ENCODE measurements around the gene TTLL11. TPM values are rescaled to one million over a fixed set of nuclear protein-coding genes. Genes with fewer than 3 reads are reported as not detected.
"Not testable (repeated sequence)": the region's sequence is repeated elsewhere in the genome, so short reads cannot be mapped to it uniquely, and the experiment has no call there.

The TTLL11 gene
- polyA plus RNA-seq, 3 donors from 2014 or later = 3.1 to 8.3 (median 5.6) TPM

DNA sequence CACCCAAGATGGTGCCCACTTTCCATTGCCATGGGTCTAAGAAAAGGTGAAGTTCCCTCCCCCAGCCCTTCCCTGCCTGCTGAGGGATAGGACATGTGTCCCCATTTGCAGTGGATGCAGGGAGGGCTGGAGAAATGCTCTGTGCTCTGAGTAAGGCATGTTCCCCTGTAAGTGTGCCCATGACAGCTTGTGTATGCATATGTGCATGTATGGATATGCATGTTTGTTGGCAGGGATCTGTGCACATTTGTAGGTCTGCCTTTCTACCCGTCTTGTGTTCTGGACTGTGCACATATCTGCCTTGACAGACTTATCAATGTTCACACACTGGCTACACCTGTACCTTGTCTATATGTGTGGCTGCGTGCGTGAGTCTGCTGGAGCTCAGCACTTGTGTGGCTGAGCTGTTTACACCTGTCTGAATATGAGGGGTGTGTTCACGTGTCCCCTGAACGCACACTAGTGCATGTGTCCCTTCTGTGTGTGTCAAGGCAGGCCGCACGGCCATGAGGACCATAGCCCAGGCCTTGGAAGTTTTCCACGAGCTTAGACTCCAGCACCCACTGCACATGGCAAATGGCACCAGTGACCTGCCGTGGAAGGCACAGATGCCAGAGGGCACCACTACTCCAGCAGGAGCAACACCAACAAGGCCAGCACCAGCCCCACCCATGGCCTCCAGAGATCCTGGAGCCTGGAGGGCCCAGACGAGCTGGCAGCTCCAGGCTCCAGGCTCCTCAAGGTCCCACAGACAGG, 27.4 kb upstream of the TTLL11 start:
- peaks cover 4 to 8% (median 7%) of the 10 kb centered on the region in 3 donors for H3K27me3 Mint-ChIP-seq (ENCODE audit: low read depth in 3 of 3)
- DNase-seq = no peak
- no peaks in the 10 kb centered on the region for H3K9me3 Mint-ChIP-seq
- H3K4me1 Mint-ChIP-seq = peaks cover 0 to 4% of the 10 kb centered on the region in 2 donors
- H3K27ac Mint-ChIP-seq = peak overlapping the region in 1 of 6 donors; percentile 53
- H3K36me3 Mint-ChIP-seq = peaks cover 0 to 3% (median 0%) of the 10 kb centered on the region in 3 donors
- H3K4me3 Mint-ChIP-seq = no peak overlapping the region

DNA sequence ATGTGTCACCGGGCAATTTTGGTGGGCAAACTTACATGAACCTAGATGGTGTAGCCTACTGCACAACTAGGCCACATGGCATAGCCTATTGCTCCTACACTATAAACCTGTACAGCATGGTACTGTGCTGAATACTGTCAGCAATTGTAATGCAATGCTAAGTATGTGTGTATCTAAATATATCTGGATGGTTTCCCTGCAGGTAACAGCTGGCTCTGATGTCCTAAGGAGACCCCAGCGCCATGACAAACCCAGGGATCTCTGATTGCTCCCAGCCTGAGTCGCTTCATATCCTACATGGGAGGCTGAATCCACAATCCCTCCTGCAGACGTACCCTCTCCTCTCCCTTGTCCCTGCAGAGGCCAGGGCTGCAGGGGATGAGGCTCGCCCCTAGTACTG, 26.6 kb upstream of the TTLL11 start:
- no peaks in the 10 kb centered on the region for H3K4me1 Mint-ChIP-seq
- H3K36me3 Mint-ChIP-seq = no peaks in the 10 kb centered on the region
- H3K27ac Mint-ChIP-seq = no peak overlapping the region
- DNase-seq = no peak
- H3K9me3 Mint-ChIP-seq = no peaks in the 10 kb centered on the region
- peaks cover 4 to 7% (median 5%) of the 10 kb centered on the region in 3 donors for H3K27me3 Mint-ChIP-seq (ENCODE audit: low read depth in 3 of 3)
- no peak overlapping the region for H3K4me3 Mint-ChIP-seq

DNA sequence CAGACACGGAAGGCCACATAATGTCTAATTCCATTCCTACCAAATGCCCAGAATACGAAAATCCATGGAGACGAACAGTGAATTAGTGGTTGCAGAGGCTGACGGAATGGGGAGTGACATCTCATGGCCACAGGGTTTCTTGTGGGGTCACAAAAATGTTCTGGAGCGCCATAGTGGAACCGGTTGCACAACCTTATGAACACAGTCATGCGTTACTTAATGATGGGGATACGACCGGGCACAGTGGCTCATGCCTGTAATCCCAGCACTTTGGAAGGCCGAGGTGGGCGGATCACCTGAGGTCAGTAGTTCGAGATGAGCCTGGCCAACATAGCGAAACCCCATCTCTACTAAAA, 26.0 kb upstream of the TTLL11 start:
- no peak overlapping the region for H3K4me3 Mint-ChIP-seq
- no peaks in the 10 kb centered on the region for H3K9me3 Mint-ChIP-seq
- H3K4me1 Mint-ChIP-seq = no peaks in the 10 kb centered on the region
- peaks cover 3 to 7% (median 4%) of the 10 kb centered on the region in 3 donors for H3K27me3 Mint-ChIP-seq (ENCODE audit: low read depth in 3 of 3)
- H3K36me3 Mint-ChIP-seq = no peaks in the 10 kb centered on the region
- H3K27ac Mint-ChIP-seq = no peak overlapping the region
- DNase-seq = no peak

DNA sequence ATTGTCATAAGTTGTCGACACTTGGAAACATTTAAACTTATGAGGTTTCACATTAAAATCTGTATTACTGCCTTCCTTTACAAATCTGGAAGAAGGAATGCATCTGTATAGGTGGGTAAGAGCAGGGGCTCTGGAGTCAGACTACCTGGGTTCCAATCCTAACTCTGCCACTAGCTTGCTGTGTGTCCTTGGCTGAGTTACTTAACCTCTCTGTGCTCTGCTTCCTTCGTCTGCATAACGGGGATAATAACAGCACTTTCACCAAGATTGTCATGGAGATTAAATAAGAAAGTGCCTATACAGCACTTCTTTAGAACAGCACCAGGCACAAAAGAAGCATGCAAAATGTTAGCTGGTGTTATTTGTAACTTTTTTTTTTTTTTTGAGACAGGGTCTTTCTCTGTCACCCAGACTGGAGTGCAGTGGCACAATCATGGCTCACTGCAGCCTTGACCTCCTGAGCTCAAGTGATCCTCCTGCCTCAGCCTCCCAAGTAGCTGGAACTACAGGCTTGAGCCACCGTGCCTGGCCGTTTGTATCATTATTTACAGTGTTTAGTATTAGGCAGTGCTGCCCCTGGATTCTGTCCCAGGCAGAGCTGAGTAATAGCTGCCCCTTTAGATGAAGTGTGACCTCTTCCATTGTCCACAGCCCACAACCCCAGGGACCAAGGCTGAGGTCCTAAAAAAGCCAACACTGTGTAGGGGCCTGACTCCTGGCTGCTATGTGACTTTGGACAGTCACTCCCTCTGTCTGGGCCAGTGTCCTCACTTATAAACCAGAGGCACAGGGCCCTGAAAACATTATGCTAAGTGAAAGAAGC, 25.4 kb upstream of the TTLL11 start:
- H3K4me1 Mint-ChIP-seq = no peaks in the 10 kb centered on the region
- H3K27me3 Mint-ChIP-seq (ENCODE audit: low read depth in 3 of 3) = peaks cover 3 to 7% (median 4%) of the 10 kb centered on the region in 3 donors
- no peak overlapping the region for H3K27ac Mint-ChIP-seq
- H3K4me3 Mint-ChIP-seq = no peak overlapping the region
- no peaks in the 10 kb centered on the region for H3K36me3 Mint-ChIP-seq
- no peak for DNase-seq
- H3K9me3 Mint-ChIP-seq = no peaks in the 10 kb centered on the region

DNA sequence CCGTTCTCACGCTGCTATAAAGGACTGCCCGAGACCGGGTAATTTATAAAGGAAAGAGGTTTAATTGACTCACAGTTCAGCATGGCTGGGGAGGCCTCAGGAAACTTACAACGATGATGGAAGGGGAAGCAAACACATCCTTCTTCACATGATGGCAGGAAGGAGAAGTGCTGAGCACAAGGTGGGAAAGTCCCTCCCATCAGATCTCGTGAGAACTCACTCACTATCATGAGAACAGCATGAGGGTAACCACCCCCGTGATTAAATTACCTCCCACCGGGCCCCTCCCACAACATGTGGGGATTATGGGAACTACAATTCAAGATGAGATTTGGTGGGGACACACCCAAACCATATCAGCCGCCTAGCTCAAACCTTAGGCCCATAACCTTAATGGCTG, 24.1 kb upstream of the TTLL11 start:
- not testable (repeated sequence) for H3K27ac Mint-ChIP-seq; H3K4me3 Mint-ChIP-seq; DNase-seq; H3K36me3 Mint-ChIP-seq; H3K9me3 Mint-ChIP-seq; H3K4me1 Mint-ChIP-seq; H3K27me3 Mint-ChIP-seq (ENCODE audit: low read depth in 3 of 3)

DNA sequence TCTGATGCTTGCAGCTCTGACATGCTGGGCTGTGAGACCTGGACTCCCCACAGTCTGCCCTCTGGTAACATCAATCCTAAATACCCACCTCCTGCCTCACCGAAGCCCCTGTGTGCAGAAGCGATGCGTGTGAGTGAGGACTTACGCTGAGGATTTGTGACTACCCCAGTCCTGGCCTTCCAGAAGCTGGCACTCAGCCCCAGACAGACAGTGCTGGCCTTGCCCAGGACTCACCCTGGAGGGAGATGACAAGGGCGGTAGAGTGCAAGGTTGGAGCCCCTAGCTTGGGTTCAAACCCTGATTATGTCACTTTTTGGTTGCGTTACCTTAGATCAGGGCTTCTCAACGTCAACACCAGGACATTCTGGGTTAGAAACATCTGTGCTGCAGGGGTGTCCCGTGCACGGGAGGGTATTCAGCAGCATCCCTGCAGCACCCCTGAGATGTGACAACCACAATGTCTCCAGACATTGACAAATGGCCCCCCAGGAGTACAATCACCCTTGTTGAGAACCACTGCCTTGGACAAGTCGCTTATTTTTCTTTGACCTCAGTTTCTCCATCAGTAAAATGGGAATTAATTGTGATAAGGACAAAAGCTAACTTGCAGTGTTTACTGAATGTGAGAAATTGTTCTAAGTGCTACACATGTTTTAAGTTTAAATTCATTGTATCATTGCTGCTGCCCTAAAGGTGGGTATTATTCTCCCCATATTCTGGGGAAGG, 23.5 kb upstream of the TTLL11 start:
- H3K27me3 Mint-ChIP-seq (ENCODE audit: low read depth in 3 of 3) = peaks cover 2 to 7% (median 3%) of the 10 kb centered on the region in 3 donors
- no peaks in the 10 kb centered on the region for H3K9me3 Mint-ChIP-seq
- no peaks in the 10 kb centered on the region for H3K36me3 Mint-ChIP-seq
- H3K4me1 Mint-ChIP-seq = no peaks in the 10 kb centered on the region
- no peak for DNase-seq
- no peak overlapping the region for H3K27ac Mint-ChIP-seq
- no peak overlapping the region for H3K4me3 Mint-ChIP-seq

DNA sequence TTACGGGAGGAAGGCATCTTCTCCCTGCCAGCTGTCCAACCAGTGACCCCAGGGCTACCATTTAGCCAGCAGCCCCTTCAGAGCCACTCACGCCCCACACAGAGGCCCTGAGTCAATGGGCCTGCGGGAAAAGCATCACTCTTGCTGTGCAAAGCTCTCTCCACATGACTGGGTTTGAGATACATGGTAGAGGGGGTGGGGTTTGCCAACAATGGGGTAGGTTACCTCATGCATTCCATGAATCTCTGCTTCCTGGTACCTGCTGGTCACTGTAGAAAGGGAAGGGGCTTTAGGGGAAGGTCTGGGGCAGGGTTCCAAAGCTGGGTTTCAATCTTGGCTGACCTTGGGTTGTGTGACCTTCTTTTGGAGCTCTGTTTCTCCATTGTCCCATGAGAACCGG, 22.9 kb upstream of the TTLL11 start:
- Mint-ChIP-seq H3K36me3 (no peaks in the 10 kb centered on the region), H3K4me3 (no peak overlapping the region), H3K27me3 (ENCODE audit: low read depth in 3 of 3) (peaks cover 1 to 7% (median 2%) of the 10 kb centered on the region in 3 donors), H3K27ac (no peak overlapping the region), H3K4me1 (no peaks in the 10 kb centered on the region), H3K9me3 (no peaks in the 10 kb centered on the region)
- no peak for DNase-seq

DNA sequence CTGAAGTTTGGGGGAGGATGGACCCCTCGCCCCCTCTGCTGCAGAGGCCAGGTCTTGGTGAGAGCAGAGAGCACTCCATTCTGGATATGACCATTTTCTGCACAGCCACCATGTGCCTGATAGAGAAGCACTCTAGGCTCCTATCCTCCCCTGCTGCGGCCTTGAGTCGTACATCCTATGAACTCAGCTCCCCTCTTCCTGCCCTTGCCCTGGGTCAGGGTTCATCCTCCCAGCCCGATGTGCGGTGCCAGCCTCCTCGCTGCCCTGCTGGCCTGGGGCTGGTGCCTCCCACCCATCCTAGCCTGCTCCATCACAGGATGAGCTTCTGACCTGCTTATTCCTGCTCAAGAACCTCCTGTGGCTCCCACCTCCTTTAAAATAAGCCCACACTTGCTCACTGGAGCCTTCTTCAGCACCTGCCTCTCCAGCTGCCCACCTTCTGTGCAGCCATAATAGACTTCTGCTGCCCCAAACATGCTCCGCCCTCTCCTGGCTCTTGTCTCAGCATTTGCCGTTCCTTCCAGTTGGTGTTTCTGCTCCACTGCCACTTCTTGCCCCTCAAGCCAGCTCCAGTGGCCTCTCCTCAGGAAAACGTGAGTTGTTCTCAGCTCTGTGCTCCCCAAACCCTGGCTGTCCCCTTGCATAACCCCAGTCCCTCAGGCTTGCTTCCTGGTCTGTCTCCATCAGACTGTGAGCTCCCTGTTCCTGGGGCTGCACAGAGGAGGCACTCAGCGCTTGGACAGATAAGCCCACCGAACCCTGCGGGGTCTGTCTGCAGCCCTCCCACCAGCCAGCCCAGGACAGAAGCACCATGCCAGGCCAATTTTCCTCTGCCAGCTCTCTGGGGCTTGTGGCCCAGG, 22.3 kb upstream of the TTLL11 start:
- Mint-ChIP-seq H3K36me3 (no peaks in the 10 kb centered on the region), H3K4me1 (no peaks in the 10 kb centered on the region), H3K9me3 (no peaks in the 10 kb centered on the region), H3K27me3 (ENCODE audit: low read depth in 3 of 3) (peaks cover 1 to 7% (median 2%) of the 10 kb centered on the region in 3 donors), H3K4me3 (no peak overlapping the region), H3K27ac (peak overlapping the region in 1 of 6 donors; percentile 52)
- DNase-seq = no peak

DNA sequence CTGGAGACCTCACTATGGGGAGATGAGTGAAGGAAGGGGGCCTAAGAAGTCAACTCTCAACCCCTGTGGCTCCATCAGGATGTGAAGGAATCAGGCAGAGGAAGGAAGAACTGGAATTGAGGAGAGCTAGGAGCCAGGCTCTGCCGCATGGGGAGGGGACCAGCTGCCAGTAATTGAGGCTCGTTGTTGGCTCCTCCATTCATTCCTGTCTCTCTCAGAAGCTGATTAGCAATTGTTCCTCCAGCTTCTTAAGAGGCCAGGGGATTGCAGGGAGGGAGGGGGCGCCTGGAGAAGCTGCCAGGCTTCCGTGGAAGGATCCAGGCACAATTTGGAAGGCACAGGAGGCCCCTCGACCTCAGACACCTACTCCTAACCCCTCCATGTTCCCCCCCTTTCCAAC, 20.5 kb upstream of the TTLL11 start:
- H3K36me3 Mint-ChIP-seq = no peaks in the 10 kb centered on the region
- no peaks in the 10 kb centered on the region for H3K4me1 Mint-ChIP-seq
- no peak for DNase-seq
- no peaks in the 10 kb centered on the region for H3K9me3 Mint-ChIP-seq
- peaks cover 1 to 7% (median 2%) of the 10 kb centered on the region in 3 donors for H3K27me3 Mint-ChIP-seq (ENCODE audit: low read depth in 3 of 3)
- no peak overlapping the region for H3K4me3 Mint-ChIP-seq
- H3K27ac Mint-ChIP-seq = no peak overlapping the region

DNA sequence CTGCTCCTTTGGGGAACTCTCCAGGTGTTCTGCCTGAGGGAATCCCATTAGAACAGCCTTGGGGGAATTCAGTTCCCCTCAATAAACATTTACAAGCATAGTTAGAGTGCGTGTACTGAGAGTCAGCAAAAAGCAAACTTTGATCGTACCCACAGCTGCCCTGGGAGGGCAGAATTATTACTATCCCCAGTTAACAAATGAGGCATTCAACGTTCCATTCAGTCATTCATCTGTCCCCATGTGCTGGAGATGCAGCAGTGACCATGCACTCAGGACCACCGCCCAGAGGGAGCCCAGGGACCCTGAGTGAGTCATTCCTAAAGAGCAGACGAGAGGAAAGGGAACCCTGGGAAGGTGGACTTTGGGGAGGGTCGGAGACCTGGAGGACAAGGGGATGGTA, 19.1 kb upstream of the TTLL11 start:
- Mint-ChIP-seq H3K4me1 (no peaks in the 10 kb centered on the region), H3K36me3 (no peaks in the 10 kb centered on the region), H3K4me3 (no peak overlapping the region), H3K27ac (no peak overlapping the region), H3K27me3 (ENCODE audit: low read depth in 3 of 3) (peaks cover 1 to 7% (median 4%) of the 10 kb centered on the region in 3 donors), H3K9me3 (no peaks in the 10 kb centered on the region)
- DNase-seq = no peak

DNA sequence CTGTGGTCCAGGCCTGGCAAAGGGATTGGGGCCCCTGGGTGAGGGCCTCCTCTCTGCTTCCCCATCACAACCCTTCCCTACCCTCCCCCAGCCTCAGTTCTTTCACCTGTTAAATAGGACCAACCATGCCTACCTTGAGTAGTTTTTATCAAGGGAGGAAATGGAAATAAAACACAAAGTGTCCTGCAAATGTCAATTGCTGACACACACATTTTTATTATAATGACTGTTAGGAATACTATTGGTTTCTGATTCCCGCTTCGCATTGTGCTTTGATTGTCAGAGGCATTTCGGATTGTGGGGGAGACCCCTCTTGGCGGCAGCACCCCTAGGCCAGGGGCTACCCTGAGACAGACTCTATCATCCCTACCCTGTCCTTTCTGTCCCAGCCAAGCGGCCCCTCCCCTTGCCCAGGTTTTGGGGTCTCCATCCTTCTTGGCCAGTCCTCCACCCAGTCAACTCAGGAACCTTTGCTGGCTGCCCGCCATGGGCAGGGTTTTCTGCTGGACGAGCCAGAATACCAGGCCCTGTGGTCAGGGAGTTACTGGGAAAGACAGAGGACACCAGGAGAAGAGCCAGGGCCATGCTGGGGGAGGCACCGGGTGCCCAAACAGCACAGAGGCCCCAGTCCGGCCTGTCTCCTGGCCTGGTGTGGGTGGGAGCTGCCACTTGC, 18.4 kb upstream of the TTLL11 start:
- no peak for DNase-seq
- peaks cover 1 to 7% (median 1%) of the 10 kb centered on the region in 3 donors for H3K27me3 Mint-ChIP-seq (ENCODE audit: low read depth in 3 of 3)
- H3K9me3 Mint-ChIP-seq = no peaks in the 10 kb centered on the region
- no peaks in the 10 kb centered on the region for H3K36me3 Mint-ChIP-seq
- no peak overlapping the region for H3K4me3 Mint-ChIP-seq
- no peak overlapping the region for H3K27ac Mint-ChIP-seq
- H3K4me1 Mint-ChIP-seq = no peaks in the 10 kb centered on the region

DNA sequence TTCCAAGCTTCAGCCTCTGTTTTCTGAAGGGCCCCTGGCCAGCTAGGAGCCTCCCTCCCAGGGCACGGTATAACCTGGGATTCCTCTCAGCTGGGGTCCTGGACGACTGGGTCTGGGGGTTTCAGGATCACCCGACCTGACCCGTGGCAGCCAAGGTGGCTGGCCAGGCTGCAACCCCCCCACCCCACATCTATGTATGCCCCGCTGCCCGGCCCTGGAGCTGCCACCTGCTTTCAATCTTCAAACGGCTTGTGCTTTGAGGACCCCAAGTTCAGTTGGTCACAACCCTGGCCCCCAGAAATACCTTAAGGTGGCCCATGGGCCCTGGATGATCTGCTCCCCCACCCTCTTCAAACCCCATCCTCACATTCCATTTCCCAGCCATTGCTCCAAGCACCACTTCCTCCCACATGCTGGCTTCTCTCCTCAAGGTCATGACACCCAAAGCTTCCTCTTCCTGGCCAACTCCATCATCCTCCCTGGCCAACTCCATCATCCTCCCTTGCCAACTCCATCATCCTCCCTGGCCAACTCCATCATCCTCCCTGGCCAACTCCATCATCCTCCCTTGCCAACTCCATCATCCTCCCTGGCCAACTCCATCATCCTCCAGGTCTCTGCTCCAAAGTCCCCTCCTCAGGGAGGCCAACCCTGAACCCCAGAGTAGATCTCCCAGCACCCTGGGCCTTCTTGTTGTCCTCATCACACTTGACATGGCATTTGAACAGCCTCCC, 17.2 kb upstream of the TTLL11 start:
- no peaks in the 10 kb centered on the region for H3K9me3 Mint-ChIP-seq
- peaks cover 2 to 4% (median 2%) of the 10 kb centered on the region in 3 donors for H3K27me3 Mint-ChIP-seq (ENCODE audit: low read depth in 3 of 3)
- no peak overlapping the region for H3K4me3 Mint-ChIP-seq
- no peaks in the 10 kb centered on the region for H3K36me3 Mint-ChIP-seq
- DNase-seq = no peak
- no peaks in the 10 kb centered on the region for H3K4me1 Mint-ChIP-seq
- no peak overlapping the region for H3K27ac Mint-ChIP-seq

Measured in immature natural killer cell (primary cell).